GM18873 (cell line): ENCODE results near the gene LIMK2.
"Not testable (repeated sequence)": the region's sequence is repeated elsewhere in the genome, so short reads cannot be mapped to it uniquely, and the experiment has no call there.

Source experiments
- ATAC-seq: cut with Tn5 transposase; IDR thresholded peaks from one replicate; pipeline ENCODE4 v1.9.1; 2021; ENCODE audit warnings: mild to moderate bottlenecking, moderate library complexity, moderate number of reproducible peaks; ENCODE audit not compliant: unreplicated experiment, low FRiP score

The LIMK2 gene

DNA sequence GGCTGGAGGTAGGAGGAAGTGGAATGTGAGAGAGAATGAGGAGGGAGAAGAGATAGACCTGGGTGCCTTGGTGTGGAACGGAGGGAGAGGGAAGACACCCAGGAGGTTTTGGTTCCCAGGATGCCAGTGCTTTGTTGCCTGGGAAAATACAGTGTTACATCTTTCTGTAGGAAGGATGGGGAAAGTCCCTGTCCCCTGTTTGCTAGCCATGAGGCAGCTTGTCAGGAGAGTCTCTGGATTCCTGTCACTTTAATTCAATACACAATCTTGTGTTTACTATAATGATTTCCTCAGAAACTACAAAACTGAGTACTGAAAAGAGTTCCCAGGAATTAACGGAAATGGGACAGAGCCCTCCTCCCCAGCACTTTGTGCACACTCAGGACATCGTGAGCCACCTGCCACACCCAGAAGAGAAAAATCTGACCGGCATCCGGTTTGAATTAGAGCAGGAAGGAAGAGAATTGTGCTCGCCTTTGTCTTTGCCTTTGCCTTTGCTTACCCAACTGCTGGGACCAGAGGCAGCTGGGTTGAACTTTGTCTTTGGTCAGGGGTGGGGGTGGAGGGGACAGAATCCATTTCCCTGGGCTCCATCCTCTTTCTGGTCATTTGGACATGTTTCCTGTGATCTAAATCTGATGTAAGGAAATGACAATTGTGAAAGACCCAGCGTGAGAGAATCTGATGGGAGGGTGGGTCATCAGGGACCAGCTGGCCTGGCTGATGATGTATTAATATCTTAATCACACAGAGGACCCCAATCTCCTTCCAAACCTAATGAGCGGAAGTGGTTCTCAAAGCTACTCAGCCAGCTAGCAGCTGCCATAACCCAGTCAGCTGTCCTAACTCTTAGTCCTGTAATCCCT lies 1.3 kb upstream of the LIMK2 start:
- no peak for ATAC-seq

DNA sequence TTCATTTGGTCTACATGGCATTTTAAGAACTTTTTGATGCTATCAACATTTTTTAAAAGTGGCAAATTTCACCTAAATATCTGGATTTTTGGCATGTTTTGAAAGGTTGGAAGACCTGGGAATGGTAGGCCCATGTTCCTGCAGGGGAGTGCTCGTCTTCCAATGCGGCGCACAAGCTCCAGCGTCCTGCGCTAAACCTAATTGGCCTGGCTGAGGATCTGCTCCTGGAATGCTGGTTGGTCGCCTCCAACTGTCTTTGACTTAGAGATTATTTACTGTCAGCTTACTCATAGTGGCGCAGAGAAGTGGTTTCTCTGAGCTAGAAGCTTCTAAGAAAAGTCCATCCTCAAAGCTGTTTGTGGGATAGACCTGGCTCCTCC lies 626 bp upstream of the LIMK2 start:
- ATAC-seq = no peak

DNA sequence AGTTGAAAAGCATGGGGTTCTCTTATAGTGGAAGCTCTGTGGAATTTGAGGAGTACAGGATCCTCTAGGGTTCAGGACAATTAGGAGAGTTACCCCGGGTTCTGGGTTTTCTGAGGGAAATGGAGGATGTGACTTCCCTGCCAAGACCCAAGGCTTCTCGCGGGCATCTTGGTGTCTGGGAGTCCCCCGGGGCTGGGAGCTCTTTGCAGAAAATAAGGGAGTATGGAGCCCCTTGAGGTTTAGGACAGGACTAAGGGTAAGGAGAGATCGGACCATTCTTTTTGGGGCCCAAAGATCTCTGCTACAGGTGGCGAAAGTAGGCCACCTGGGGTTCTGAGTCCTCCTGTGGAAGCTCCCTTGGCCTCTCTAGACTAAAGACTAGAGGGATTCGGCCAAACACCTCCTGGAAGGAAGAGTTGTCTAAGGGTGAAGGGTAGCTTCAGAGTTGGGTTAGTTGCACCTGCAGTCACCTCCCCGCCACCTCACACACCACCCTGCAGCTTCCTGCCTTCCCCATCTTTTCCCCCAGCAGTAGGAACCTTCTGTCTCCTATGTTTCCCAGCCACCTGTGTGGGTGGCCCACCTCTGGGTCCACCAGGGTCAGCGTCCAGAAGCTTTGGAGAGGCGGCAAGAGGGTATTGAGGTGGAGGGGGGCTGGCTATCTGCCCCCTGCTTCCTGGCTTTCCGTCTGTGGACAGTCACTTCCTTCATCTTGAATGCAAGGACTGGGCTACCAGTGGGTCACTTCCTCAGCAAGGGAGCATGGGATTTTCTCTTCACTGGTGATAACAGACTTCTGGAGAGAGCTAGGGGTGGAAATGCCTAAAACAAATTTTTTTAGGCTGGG lies 908 bp downstream of the LIMK2 start:
- ATAC-seq = no peak

DNA sequence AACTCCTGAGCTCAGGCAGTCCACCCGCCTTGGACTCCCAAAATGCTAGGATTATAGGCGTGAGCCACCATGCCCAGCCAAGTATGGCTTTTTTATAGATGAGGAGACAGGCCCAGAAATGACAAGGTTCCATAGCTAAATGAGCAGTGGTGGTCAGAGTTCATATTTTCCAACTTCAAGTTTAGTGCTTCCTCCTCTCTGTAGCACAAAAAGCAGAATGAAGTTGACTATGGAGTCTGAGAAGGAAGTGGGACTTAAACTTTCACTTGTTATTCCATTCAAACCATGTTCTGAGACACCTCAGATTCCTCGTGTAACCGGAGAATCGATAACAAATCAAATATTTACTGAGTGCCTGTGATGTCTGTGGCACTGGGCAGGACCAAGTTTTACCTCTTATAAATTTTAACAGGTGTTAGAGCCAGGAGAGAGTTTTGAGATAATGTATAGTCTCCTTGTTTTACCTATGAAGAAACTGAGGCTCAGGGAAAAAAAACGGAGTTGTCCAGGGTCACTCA lies 3.0 kb downstream of the LIMK2 start:
- no peak for ATAC-seq

DNA sequence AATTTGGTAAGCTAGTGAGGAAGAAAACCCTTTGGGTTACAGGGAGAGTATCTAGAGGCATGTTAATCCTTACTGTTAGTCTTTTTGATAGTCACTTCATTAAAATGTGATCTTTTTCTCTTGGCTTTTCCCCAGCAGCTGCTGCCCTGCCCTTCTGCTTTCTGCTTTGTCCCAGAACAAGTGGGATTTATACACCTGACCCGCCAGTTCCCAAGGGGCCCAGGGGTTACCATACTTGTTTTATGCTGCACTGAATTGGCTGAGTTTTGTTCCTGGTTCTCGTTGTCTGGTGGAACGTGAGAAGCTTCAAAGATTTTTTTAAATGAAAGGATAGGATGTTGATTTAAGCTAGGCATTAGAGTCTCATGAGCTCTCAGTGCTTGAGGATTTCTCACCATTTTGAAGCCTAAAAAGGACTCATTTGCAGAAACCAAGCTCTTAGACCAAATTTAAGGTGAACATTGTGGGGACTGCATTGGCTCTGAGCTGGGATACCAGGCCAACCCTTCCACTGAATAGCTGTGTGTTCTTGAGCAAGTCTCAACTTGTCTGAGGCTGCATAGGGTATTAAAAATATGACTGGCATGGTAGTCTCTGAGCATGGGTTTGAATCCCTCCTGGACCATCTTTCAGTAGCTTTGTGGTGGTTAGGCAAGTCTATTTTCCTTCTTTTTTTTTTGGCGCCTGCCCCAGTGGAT lies 6.6 kb downstream of the LIMK2 start:
- no peak for ATAC-seq

DNA sequence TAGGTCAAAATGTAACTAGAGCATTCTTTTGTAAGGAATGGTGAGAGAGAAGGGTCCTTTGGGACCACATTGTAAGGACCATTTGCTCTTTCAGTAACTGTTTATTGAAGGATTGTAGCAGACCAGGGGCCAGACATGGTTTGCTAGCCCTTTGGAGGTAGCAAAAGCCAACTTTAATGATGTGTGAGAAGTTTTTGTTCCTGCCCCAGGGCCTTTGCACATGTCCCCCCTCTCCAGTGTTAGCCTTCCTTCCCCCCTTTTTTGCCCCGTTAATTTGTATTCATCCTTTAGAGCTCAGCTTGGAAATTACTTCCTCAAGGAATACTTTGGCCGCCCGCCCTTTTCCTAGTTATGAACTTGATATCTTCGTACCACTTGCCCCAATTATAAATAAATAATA lies 9.0 kb downstream of the LIMK2 start:
- ATAC-seq = no peak

DNA sequence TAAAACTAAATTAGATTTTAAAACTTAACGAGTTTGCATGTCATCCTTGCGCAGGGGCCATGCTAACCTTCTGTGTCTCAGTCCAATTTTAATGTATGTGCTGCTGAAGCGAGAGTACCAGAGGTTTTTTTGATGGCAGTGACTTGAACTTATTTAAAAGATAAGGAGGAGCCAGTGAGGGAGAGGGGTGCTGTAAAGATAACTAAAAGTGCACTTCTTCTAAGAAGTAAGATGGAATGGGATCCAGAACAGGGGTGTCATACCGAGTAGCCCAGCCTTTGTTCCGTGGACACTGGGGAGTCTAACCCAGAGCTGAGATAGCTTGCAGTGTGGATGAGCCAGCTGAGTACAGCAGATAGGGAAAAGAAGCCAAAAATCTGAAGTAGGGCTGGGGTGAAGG lies 10.6 kb downstream of the LIMK2 start:
- no peak for ATAC-seq

DNA sequence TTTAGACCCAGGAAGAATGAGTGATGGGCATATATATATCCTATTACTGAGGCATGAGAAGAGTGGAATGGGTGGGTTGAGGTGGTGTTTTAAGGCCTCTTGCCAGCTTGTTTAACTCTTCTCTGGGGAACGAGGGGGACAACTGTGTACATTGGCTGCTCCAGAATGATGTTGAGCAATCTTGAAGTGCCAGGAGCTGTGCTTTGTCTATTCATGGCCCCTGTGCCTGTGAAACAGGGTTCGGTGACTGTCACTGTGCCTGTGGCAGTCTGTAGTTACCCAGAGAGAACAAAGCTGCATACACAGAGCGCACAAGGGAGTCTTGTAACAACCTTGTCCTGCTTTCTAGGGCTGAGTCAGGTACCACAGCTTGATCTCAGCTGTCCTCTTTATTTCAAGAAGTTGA lies 11.7 kb downstream of the LIMK2 start:
- ATAC-seq = no peak

DNA sequence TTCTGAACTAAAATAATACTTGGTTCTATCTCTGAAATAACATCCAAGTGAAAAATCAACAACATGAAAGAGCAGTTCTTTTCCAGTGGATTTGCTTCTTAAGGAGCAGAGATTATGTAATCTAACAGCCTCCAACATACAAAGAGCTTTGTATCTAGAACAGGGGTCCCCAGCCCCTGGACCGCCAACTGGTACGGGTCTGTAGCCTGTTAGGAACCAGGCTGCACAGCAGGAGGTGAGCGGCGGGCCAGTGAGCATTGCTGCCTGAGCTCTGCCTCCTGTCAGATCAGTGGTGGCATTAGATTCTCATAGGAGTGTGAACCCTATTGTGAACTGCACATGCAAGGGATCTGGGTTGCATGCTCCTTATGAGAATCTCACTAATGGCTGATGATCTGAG lies 12.6 kb downstream of the LIMK2 start:
- ATAC-seq = not testable (repeated sequence)

DNA sequence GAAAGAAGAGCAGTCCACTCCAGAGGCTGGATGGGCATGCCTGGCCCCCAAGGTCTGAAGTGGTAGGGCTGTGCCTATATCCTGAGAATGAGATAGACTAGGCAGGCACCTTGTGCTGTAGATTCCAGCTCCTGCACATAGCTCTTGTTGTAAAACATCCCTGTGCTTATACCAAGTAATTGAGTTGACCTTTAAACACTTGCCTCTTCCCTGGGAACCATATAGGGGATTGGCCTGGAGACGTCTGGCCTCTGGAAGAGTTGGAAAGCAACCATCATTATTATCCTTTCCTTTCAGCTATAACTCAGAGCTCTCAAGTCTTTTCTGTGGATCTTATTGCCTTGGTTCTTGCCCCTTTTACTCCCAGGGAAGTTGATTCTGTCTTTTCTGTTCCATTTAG lies 15.1 kb downstream of the LIMK2 start:
- ATAC-seq = no peak

DNA sequence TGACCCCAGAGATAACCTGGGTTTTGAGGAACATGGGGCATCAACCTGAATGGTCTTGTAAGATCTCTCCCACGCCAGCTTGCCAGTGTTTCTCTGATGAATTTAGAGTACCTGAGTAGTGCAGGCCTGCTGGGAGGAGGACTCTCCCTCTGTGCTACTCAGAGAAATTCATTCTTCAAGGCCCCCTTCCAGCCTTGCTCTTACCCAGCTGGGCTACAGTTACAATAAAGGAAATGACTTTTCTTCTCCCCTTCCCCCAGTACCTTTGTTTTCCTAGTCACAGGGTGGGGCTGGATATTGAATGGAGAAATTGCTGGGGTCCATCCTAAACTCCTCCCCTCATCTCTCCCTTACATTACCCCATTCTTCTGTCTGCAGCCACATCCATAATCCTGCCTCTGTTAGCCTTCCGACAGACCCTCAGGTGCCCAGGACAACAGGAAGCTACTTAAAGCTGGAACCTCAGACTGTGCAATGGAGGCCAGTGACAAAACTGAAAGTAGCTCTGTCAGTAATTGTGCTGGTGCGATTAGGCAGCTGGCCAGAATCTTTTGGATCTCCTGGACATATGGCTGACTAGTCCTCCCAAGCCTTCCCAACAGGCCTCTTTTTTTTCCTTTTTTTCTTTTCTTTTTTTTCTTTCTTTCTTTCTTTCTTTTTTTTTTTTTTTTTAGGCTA lies 17.4 kb downstream of the LIMK2 start:
- ATAC-seq = no peak

DNA sequence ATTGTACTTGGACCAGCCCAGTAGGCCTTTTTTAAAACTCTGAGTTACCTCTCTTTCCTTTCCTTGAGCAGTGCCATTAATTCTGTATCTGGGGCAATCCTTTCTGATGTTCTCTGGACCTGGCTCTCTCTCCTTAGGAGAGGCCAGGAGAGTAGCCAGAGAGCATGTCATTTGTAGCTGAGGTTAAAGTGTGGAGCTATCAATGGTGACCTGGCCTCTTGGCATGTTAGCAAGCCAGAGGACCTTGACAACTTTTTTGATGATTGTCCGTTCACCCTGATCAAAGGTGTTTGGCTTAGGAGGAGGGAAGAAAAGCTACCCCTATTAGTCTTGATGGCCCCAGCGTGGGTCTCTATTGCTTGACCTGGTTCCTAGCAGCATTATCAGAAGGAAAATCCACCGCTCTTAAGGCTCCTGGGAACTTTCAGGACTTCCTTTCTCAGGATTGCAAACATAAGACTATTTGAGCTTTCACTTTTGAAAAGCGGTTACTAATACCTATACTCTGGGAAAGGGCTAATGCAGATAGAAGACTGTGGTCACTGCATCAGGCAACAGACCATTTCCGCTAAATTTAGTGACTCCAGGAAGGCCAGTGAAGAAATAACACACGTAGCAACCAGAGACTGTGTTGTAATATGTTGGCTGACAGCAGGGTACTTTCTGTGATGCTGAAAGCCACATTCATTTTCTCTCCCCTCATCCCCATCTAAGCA lies 18.2 kb downstream of the LIMK2 start:
- no peak for ATAC-seq

DNA sequence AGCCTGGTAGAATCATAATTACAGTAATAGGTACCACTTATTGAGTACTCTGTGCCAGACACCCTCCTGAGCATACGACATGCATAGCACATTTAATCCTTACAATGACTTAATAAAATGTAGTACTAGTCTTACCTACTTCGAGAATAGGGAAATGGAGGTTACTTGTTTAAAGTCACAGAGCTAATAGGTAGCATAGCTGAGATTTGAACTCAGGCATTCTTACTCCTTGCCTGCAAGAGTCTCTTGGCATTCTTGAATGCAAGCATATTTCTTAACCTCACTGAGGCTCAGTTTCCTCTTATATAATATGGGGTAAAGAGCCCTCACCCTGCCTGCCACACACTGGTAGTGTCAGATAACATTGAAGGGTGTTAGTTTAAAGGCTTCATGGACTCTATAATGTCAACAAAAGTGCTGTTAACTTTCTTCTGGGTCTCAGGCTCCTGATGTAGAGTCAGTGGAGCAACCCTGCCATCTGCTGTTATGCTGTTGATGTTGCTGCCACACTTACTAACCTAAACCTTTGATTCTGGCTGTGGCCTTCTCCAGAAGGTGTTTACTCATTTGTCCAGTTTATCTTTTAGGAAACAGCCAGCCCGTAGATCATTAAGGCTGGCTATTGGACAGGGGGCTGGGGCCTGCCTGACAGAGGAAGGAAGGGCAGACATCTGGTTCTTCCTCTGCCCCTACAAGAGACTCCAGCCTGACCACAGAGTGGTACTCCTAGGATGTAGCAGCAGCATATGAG lies 18.9 kb downstream of the LIMK2 start:
- ATAC-seq = no peak

DNA sequence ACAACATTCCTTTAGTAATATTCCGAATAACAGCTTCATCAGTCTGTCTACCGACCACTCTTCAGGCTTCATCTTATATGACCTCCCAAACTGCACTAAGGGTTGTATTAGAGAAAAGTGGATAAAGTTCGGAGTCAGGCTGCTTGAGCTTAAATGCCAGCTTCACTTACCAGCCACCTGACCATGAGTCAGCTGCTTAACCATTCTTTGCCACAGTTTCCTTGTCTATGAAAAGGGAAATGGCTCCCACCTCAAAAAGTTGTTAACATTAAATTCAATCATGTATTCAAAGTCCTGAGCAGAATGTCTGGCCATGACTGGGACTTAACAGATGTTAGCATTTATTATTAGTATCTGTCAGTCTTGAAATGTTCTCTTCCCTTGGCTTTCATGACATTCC lies 20.9 kb downstream of the LIMK2 start:
- ATAC-seq = no peak

DNA sequence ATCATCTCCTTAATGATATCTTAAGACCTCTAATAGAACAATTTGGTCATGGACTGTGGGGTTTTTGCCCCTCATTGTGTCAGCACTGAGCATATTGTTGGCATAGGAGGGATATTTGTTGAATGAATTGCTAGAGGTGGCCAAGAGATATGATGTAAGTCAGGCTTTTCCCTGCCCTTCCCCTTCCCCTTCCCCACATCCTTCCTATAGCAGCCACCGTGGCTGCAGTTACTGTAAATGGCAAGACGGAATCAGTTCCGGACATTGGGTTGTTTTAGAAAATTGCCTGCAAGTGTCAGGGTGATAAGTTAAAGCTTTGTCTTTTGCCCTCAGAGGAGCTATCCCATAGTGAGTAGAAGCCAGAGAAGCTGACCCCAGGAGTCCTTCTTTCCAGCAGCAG lies 23.0 kb downstream of the LIMK2 start:
- ATAC-seq = no peak

DNA sequence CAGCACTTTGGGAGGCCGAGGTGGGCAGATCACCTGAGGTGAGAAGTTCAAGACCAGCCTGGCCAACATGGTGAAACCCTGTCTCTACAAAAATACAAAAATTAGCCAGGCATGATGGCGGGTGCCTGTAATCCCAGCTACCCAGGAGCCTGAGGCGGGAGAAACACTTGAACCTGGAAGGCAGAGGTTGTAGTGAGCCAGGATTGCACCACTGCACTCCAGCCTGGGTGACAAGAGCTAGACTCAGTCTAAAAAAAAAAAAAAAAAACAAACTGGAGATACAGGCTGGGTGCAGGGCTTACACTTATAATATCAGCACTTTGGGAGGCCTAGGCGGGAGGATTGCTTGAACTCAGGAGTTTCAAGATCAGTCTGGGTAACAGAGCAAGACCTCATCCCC lies 23.9 kb downstream of the LIMK2 start:
- not testable (repeated sequence) for ATAC-seq

DNA sequence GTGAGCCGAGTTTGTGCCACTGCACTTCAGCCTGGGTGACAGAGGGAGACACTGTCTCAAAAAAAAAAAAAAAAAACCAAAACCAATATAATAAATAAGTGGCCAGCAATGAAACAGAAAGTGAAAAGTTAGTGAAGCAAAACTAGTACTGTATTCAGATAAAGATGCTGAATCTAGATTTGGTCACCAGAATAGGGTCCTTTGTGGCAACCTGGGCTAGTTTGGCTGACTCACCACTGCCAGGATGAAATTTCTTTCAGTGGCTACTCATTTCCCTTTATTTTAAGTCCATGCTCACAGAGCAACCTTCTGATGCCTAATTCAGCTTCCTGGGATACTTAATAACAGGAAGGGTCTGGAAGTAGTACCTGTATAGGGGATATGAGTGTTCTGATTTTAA lies 26.0 kb downstream of the LIMK2 start:
- no peak for ATAC-seq

DNA sequence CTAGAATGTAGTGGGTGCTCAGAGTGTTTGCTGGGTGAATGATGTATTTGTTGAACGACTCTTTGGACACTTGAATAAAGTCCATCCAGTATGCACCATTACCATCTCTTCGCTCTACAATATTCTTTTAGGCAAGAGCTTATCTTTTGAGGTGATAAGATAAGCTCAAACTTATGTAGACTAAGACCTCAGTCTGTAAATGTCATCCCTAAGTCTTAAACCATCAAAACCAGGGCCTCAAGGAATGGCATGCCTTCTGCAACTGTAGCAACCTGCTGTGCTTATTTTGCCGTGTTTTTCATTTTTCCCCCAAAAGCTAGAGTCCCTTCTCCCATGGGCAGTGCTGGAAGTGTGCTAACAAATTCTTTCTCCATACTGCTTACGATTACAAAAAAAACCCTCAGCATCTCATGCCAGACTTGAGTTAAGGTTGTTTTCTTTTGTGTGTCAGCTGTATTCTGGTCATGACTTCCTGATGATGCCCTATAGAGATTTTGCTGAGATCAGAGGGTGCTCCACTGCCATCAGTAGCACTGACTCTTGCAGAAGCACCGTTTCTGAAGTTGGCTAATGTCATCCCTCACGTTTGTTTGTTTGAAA lies 27.8 kb downstream of the LIMK2 start:
- ATAC-seq = no peak

DNA sequence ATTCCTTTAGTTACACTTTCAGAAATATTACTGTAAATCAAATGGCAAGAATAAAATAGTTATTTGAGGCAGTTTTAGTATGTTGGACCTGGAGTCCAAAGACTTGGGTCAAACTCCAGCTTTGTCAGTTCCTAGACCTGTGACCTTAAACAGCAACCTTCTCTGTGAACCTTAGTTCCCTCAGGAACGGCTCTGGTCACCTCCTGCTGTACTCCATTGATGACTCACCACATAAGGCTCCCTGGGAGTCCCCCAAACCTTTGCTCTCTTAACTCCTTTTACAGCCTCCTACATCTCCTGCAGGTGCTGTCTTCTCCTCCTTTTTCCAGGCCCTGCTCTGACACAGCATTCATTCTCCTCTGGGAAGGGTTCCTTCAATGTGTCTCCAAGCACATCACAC lies 29.1 kb downstream of the LIMK2 start:
- ATAC-seq = no peak
